Keratinocyte (primary cell): Measurements from ENCODE around the gene TMCC2. TPM values are rescaled to one million over a fixed set of nuclear protein-coding genes. Genes with fewer than 3 reads are reported as not detected.
"Not testable (repeated sequence)": the region's sequence is repeated elsewhere in the genome, so short reads cannot be mapped to it uniquely, and the experiment has no call there.

Experiments used
- DNase-seq: peaks from one replicate; pipeline ENCODE4 v3.0.0-alpha.2; 2011; ENCODE audit warnings: low read depth, missing footprints, low spot score
- FAIRE-seq: peaks from 2 replicates; lab custom pipeline; 2011; peaks lifted over from hg19 to GRCh38; lab: Jason Lieb, UNC
- H2AFZ ChIP-seq: 2 replicates; pipeline ENCODE4 v1.6.0; 2012; ENCODE audit warnings: low read length, control low read depth, inconsistent platforms; ENCODE audit not compliant: control insufficient read depth
- H3K27ac ChIP-seq: 2 replicates; pipeline ENCODE4 v1.5.1; 2011; ENCODE audit warnings: low read length; ENCODE audit not compliant: control insufficient read depth, insufficient read depth
- H3K27me3 ChIP-seq: 3 replicates; pipeline ENCODE4 v1.6.0; 2011; ENCODE audit warnings: low read length; ENCODE audit not compliant: control insufficient read depth, insufficient read depth; ENCODE audit errors: extremely low read depth
- H3K36me3 ChIP-seq, 2 experiments: 2 replicates in 1 of 2; 3 replicates in 1 of 2; pipeline ENCODE4 v1.5.1; 2011; ENCODE audit warnings: low read length in 2 of 2, mild to moderate bottlenecking in 1 of 2; ENCODE audit not compliant: control insufficient read depth in 2 of 2, insufficient read depth in 2 of 2; ENCODE audit errors: extremely low read depth in 1 of 2
- H3K4me1 ChIP-seq: 3 replicates; pipeline ENCODE4 v1.5.1; 2011; ENCODE audit warnings: low read length; ENCODE audit not compliant: control insufficient read depth, insufficient read depth; ENCODE audit errors: extremely low read depth
- H3K4me2 ChIP-seq: 3 replicates; pipeline ENCODE4 v1.6.0; 2011; ENCODE audit warnings: low read depth, low read length; ENCODE audit not compliant: control insufficient read depth, insufficient read depth; ENCODE audit errors: extremely low read depth
- H3K4me3 ChIP-seq, 3 experiments: fragments of 200-600 bp in 1 of 3; sonication (generic) in 1 of 3; 2 replicates in 2 of 3; 3 replicates in 1 of 3; pipeline ENCODE4 v1.5.1; 2011 to 2016; ENCODE audit warnings: low read length in 3 of 3, mild to moderate bottlenecking in 3 of 3, control low read depth in 2 of 3, inconsistent platforms in 1 of 3, low read depth in 1 of 3, mixed read lengths in 1 of 3, mixed run types in 1 of 3, moderate library complexity in 1 of 3; ENCODE audit not compliant: control insufficient read depth in 2 of 3, insufficient read depth in 2 of 3; ENCODE audit errors: extremely low read depth in 1 of 3
- H3K79me2 ChIP-seq: 2 replicates; pipeline ENCODE4 v1.6.0; 2012; ENCODE audit warnings: low read length; ENCODE audit not compliant: control insufficient read depth, insufficient read depth
- H3K9ac ChIP-seq: 3 replicates; pipeline ENCODE4 v1.6.0; 2011; ENCODE audit warnings: low read length; ENCODE audit not compliant: control insufficient read depth, insufficient read depth; ENCODE audit errors: extremely low read depth
- H3K9me1 ChIP-seq: 3 replicates; pipeline ENCODE4 v1.6.0; 2011; ENCODE audit warnings: low read length; ENCODE audit not compliant: control insufficient read depth, insufficient read depth; ENCODE audit errors: extremely low read depth
- H3K9me3 ChIP-seq: 2 replicates; pipeline ENCODE4 v1.5.1; 2012; ENCODE audit warnings: low read depth, low read length; ENCODE audit not compliant: control insufficient read depth
- H4K20me1 ChIP-seq: 3 replicates; pipeline ENCODE4 v1.6.0; 2011; ENCODE audit warnings: low read length; ENCODE audit not compliant: control insufficient read depth, insufficient read depth; ENCODE audit errors: extremely low read depth
- EZH2 ChIP-seq: IDR thresholded peaks from one replicate; pipeline ENCODE4 v1.6.1; 2012; ENCODE audit warnings: inconsistent platforms, mild to moderate bottlenecking, low read length, moderate library complexity
- dilution Hi-C: fragments of 300-500 bp; cut with MboI; formaldehyde crosslinking; loops from one replicate; pipeline ENCODE4 v1.7.0; 2020; ENCODE audit warnings: low sequenced_read_pairs; ENCODE audit not compliant: extremely low pct_ligation_motif_present
- polyA plus RNA-seq, 5 experiments: library from polyadenylated mRNA; depleted of rRNA in 3 of 5; stranded (reverse) in 3 of 5; stranded (forward) in 1 of 5; unstranded in 1 of 5; fragments of >200 nt; gene quantifications; 1 replicate in 1 of 5; 2 replicates in 3 of 5; 3 replicates in 1 of 5; pipeline versions ENCODE4 v1.2.1 to v1.2.3, GENCODE V29; 2011 to 2012; ENCODE audit warnings: missing spikeins in 2 of 5, low read depth in 1 of 5, low replicate concordance in 1 of 5
- TF ChIP-seq, protein P1 (sequence below), 3 experiments: IDR thresholded peaks in 1 of 3; conservative IDR thresholded peaks in 1 of 3; optimal IDR thresholded peaks in 1 of 3; 2 replicates in 2 of 3; 3 replicates in 1 of 3; pipeline versions ENCODE3 to v1.5.1; 2011; ENCODE audit warnings: low read length in 3 of 3, mild to moderate bottlenecking in 3 of 3, moderate library complexity in 2 of 3, control low read depth in 1 of 3, inconsistent platforms in 1 of 3; ENCODE audit not compliant: insufficient read depth in 2 of 3; ENCODE audit errors: extremely low read depth in 1 of 3

Gene TMCC2
- polyA plus RNA-seq, 1 donor (not counting 4 experiments of a cell fraction or from before 2014, with no cell fraction given), result 0.60 TPM

DNA sequence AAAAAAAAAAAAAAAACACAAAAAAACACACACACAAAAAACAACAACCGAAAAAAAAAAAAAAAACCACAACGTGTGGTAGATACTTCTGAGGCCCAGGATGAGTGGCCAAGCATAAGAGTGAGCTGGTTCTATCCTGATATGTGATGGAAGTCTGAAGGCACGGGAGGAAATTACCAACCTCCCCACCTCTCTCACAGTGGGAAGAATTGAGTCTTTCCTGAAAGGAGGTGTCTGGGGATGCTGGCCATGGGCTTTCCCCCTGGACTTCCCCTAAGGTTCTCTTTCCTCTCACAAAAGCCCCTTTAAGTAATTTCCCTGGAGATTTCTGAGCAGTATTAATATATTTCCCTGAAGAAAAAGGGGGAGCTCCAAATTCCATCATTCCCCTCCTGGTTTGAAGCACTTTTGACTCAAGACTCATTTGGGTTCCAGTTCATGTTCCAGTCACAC lies 5.2 kb downstream of the TMCC2 start:
- no peak overlapping the region for H3K9ac ChIP-seq
- TF ChIP-seq, protein P1, sequence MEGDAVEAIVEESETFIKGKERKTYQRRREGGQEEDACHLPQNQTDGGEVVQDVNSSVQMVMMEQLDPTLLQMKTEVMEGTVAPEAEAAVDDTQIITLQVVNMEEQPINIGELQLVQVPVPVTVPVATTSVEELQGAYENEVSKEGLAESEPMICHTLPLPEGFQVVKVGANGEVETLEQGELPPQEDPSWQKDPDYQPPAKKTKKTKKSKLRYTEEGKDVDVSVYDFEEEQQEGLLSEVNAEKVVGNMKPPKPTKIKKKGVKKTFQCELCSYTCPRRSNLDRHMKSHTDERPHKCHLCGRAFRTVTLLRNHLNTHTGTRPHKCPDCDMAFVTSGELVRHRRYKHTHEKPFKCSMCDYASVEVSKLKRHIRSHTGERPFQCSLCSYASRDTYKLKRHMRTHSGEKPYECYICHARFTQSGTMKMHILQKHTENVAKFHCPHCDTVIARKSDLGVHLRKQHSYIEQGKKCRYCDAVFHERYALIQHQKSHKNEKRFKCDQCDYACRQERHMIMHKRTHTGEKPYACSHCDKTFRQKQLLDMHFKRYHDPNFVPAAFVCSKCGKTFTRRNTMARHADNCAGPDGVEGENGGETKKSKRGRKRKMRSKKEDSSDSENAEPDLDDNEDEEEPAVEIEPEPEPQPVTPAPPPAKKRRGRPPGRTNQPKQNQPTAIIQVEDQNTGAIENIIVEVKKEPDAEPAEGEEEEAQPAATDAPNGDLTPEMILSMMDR (optimal IDR thresholded peaks at IDR 0.05 in 1 of 3, IDR thresholded peaks at IDR 0.05 in 1 of 3, conservative IDR thresholded peaks at IDR 0.05 in 1 of 3; ENCODE audit: extremely low read depth in 1 of 3, insufficient read depth in 2 of 3, low read length in 3 of 3), result no peak
- TF ChIP-seq EZH2, result no peak
- no peaks in the 10 kb centered on the region for H3K79me2 ChIP-seq
- H3K9me3 ChIP-seq, result no peaks in the 10 kb centered on the region
- H3K9me1 ChIP-seq, result no peaks in the 10 kb centered on the region
- H3K4me3 ChIP-seq, result no peak overlapping the region
- no peaks in the 10 kb centered on the region for H3K36me3 ChIP-seq
- H4K20me1 ChIP-seq, result no peaks in the 10 kb centered on the region
- H3K4me2 ChIP-seq, result no peak overlapping the region
- H3K4me1 ChIP-seq, result peaks cover 14% of the 10 kb centered on the region
- dilution Hi-C loops, result no loop called here
- H3K27ac ChIP-seq, result no peak overlapping the region
- DNase-seq, result no peak
- no peak overlapping the region for H2AFZ ChIP-seq
- FAIRE-seq, result no peak
- peaks cover 4% of the 10 kb centered on the region for H3K27me3 ChIP-seq

DNA sequence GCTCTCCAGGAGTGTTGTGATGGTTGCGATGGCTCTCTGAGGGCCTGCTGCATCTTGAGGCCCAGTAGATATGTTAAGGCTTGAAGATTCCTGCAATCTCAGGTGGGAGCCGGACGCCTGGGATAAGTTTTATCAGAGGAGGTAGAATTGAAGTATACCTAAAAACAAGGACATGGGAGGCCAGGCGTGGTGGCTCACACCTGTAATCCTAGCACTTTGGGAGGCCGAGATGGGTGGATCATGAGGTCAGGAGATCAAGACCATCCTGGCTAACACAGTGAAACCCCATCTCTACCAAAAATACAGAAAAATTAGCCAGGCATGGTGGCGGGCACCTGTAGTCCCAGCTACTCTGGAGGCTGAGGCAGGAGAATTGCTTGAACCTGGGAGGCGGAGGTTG lies 6.2 kb downstream of the TMCC2 start:
- DNase-seq, H3K4me3 ChIP-seq, H3K27ac ChIP-seq, H3K4me2 ChIP-seq, H3K4me1 ChIP-seq, H4K20me1 ChIP-seq, H3K36me3 ChIP-seq, H2AFZ ChIP-seq, H3K79me2 ChIP-seq, H3K9me3 ChIP-seq, H3K9me1 ChIP-seq, FAIRE-seq, dilution Hi-C loops, H3K9ac ChIP-seq, H3K27me3 ChIP-seq: not testable (repeated sequence)

DNA sequence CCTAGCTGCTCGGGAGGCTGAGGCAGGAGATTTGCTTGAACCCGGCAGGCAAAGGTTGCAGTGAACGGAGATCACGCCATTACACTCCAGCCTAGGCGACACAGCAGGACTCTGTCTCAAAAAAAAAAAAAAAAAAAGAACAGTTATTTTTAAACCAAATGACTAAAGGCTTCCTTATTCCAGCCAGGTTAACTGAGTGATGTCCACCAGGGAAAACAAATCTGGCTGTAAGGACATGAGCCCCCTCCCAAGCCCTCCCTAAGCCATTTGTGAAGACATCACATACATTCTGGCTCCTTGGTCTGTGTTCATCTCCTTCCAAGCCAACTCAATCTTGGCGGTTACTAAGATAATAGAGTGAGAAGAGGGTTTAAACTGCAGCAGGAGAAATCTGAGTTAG lies 8.2 kb downstream of the TMCC2 start:
- no peak overlapping the region for H3K4me3 ChIP-seq
- no peaks in the 10 kb centered on the region for H3K9me3 ChIP-seq
- FAIRE-seq, result no peak

More for the DNA sequence above, 8.2 kb downstream of the TMCC2 start:
- TF ChIP-seq, protein P1 (optimal IDR thresholded peaks at IDR 0.05 in 1 of 3, IDR thresholded peaks at IDR 0.05 in 1 of 3, conservative IDR thresholded peaks at IDR 0.05 in 1 of 3; ENCODE audit: extremely low read depth in 1 of 3, insufficient read depth in 2 of 3, low read length in 3 of 3), result no peak
- TF ChIP-seq EZH2, result no peak
- Histone ChIP-seq H3K4me1 (no peaks in the 10 kb centered on the region), H3K79me2 (no peaks in the 10 kb centered on the region), H3K27ac (no peak overlapping the region), H3K36me3 (no peaks in the 10 kb centered on the region), H3K27me3 (peaks cover 4% of the 10 kb centered on the region), H3K9me1 (no peaks in the 10 kb centered on the region), H3K9ac (no peak overlapping the region), H3K4me2 (no peak overlapping the region), H4K20me1 (no peaks in the 10 kb centered on the region), H2AFZ (no peak overlapping the region)
- dilution Hi-C loops, result no loop called here
- no peak for DNase-seq
